ENCODE data around the gene GALNTL6.
A peak's percentile ranks its signal among the peaks of the same experiment; 100 is the strongest.

The GALNTL6 gene

GRCh38 chr4:172654457-172654856, 841.3 kb downstream of the GALNTL6 start:
- H3K4me3 ChIP-seq (ENCODE audit: low read depth, low read length), result no peak overlapping the region
- TF ChIP-seq CTCF (IDR thresholded peaks at IDR 0.05; ENCODE audit: borderline replicate concordance, insufficient read depth, low read depth, low read length), result no peak

- no peak for TF ChIP-seq CTCF (IDR thresholded peaks at IDR 0.05; ENCODE audit: borderline replicate concordance, insufficient read depth, low read depth, low read length)
- no peak overlapping the region for H3K4me3 ChIP-seq (ENCODE audit: low read depth, low read length)
Measured at GRCh38 chr4:172656055-172656454, 842.9 kb downstream of the GALNTL6 start.

DNA sequence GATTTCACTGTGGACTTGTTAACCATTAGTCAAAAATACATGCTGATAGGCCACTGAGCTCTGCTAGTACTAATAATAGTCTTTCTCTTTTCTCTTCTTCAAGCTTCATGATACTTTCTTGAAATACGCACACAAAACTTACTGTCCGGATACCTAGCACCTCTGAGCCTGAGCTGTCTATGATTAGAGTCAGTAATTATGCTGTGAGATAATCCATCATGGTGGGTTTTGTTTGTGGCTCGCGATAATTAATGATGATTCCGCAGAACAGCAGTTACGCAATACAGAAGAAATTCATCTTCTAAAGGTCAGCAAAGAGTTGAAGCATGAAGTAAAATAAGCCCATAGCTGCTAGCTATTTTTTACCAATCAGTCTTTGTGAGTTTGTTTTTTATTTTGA, 843.9 kb downstream of the GALNTL6 start:
- no peak for TF ChIP-seq CTCF (IDR thresholded peaks at IDR 0.05; ENCODE audit: borderline replicate concordance, insufficient read depth, low read depth, low read length)

DNA sequence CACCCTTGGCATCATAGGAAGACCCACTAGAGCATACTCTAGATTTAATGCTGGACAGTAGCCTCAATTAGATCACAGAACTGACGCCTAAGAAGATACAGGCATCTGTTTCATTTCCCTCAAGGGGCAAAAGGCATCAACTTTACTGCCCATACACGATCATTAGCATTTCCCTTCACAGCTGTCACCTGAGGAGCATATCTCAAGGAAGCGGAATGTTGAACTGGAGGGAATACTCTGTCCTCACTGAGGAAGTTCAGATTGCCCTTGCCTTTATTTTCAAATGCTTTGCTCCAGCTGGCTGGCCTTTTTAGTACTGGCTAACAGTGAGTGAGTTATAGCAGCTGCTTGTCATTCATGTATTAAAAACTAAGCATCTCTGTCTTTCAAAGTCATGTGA, 847.0 kb downstream of the GALNTL6 start:
- no peak overlapping the region for H3K4me3 ChIP-seq (ENCODE audit: low read depth, low read length)
- no peak for TF ChIP-seq CTCF (IDR thresholded peaks at IDR 0.05; ENCODE audit: borderline replicate concordance, insufficient read depth, low read depth, low read length)

More for the DNA sequence above, 843.9 kb downstream of the GALNTL6 start:
- H3K4me3 ChIP-seq (ENCODE audit: low read depth, low read length), result no peak overlapping the region

DNA sequence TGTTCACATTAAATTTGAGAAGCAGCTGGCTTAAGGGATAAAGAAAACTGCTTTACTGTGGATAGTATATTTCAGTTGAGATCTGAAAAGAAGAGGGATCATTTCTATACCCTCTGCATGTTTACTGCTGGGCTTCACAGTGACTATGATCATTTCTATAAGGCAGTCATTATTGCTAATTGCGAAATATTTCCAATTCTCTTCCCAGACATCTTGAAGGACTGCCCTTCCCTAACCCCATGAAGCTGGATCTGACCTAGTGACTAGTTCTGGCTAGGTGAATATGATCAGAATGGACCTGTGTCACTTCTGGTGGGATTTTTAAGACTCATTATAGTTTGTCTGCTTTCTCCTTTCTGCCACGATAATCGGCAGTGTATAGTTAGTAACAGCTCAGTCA, 848.9 kb downstream of the GALNTL6 start:
- H3K4me3 ChIP-seq (ENCODE audit: low read depth, low read length), result no peak overlapping the region
- no peak for TF ChIP-seq CTCF (IDR thresholded peaks at IDR 0.05; ENCODE audit: borderline replicate concordance, insufficient read depth, low read depth, low read length)

GRCh38 chr4:172666711-172667368, 853.6 kb downstream of the GALNTL6 start:
- H3K4me3 ChIP-seq (ENCODE audit: low read depth, low read length), result no peak overlapping the region
- peak; percentile 43; the same call in 1 of the 2 replicates for TF ChIP-seq CTCF (IDR thresholded peaks at IDR 0.05; ENCODE audit: borderline replicate concordance, insufficient read depth, low read depth, low read length)

DNA sequence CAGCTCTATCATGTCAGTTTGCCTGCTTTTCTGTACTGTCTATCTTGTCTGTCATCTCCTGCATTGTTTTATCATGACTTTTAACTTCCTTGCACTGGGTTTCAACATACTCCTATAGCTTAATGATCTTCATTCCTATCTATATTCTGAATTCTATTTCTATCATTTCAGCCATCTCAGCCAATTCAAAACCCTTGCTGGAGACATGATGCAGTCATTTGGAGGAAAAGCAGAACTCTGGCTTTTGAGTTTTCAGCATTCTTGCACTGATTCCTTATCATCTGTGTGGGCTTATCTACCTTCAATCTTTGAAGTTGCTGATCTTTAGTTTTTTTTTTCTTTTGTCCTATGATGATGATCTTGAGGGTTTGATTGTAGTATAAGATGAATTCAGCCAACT, 861.6 kb downstream of the GALNTL6 start:
- no peak for TF ChIP-seq CTCF (IDR thresholded peaks at IDR 0.05; ENCODE audit: borderline replicate concordance, insufficient read depth, low read depth, low read length)
- H3K4me3 ChIP-seq (ENCODE audit: low read depth, low read length), result no peak overlapping the region
